GM19468 (cell line): ENCODE measurements around the gene MFSD12.

ENCODE experiments used
- ATAC-seq: cut with Tn5 transposase; IDR thresholded peaks from one replicate; pipeline ENCODE4 v1.9.1; 2021; ENCODE audit warnings: mild to moderate bottlenecking, moderate library complexity, moderate number of reproducible peaks; ENCODE audit not compliant: unreplicated experiment; ENCODE audit errors: extremely low read depth

Gene MFSD12

GRCh38 chr19:3557461-3558248, at the start of gene MFSD12:
TSS of gene MFSD12 (minus strand) at chr19:3557586. CDS start at chr19:3557403, 183 bp downstream.
- ATAC-seq = peak; percentile 52

- no peak for ATAC-seq
These were observed 49.4 kb upstream of the MFSD12 start, which contains the start of gene TBXA2R for GRCh38 chr19:3606690-3607289. TSS of gene TBXA2R (minus strand) at chr19:3606875. CDS start at chr19:3600634, 6,241 bp downstream.

- no peak for ATAC-seq
These were observed 48.8 kb upstream of the MFSD12 start for GRCh38 chr19:3606174-3606689.

- no peak for ATAC-seq
These were observed 48.4 kb upstream of the MFSD12 start for GRCh38 chr19:3605770-3606169.

- no peak for ATAC-seq
These were observed 48.0 kb upstream of the MFSD12 start for GRCh38 chr19:3605361-3605760.

DNA sequence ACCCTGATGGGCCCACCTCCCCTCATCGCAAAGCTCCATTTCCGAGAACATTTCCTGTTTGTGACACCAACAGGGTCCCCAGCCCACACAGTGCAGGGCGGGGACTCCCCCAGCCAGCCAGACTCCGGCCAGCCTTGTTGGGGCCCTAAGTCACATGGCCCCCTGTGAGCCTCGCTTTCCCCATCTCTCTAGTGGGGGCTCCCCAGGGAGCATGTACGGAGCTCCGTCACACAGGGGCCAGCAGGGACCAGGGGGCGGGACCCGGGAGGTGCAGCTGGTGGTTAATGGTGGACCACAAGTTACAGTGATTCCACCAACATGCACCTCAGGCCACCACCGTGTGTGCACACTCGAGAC, 47.6 kb upstream of the MFSD12 start:
- no peak for ATAC-seq

GRCh38 chr19:3604227-3604986, 47.0 kb upstream of the MFSD12 start:
- no peak for ATAC-seq

- ATAC-seq = no peak
These were observed 45.9 kb upstream of the MFSD12 start for GRCh38 chr19:3603121-3603811.

GRCh38 chr19:3601021-3601420, 43.6 kb upstream of the MFSD12 start:
- no peak for ATAC-seq

DNA sequence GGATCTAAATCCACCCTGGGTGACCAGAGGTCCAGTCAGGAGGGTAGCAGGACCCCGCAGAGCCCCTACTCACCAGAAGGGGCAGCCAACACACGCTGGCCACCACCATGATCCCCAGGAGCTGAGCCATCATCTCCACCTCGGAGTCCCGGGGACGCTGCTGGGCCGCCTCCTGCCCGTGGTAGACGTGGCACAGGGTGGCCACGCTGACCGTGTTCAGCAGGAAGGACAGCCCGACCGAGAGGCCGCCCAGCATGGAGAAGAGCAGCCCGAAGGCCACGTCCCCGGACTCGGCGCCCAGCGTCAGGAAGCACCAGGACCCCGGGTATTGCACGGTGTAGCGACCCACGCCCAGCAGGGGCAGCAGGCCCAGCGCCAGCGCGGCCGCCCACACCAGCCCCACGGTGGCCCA, 42.4 kb upstream of the MFSD12 start:
- ATAC-seq = no peak

- ATAC-seq = no peak
These were observed 38.2 kb upstream of the MFSD12 start for GRCh38 chr19:3595521-3596061.

- ATAC-seq = no peak
These were observed 35.8 kb upstream of the MFSD12 start for GRCh38 chr19:3593156-3593555.

- ATAC-seq = no peak
These were observed 34.7 kb upstream of the MFSD12 start for GRCh38 chr19:3591876-3592613.

- no peak for ATAC-seq
These were observed 33.7 kb upstream of the MFSD12 start for GRCh38 chr19:3590991-3591659.

DNA sequence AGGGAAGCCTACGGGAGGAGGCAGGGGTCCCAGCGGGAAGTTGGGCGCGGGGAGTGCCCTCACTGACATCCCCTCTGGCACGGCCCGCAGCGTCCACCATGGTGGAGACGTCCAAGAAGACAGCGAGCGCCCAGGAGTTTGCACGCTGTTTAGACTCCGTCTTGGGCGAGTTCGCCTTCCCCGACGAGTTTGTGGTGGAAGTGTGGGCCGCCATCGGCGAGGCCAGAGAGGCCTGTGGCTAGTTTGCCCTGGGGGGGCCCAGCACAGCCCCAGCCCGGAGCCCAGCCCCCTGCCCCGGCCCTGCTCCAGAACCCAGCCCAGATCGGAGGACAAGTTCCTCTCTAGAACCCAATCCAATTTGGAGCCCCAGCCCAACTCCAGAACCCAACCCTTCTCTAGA, 32.6 kb upstream of the MFSD12 start:
- ATAC-seq = no peak

GRCh38 chr19:3589439-3589838, 32.1 kb upstream of the MFSD12 start:
- ATAC-seq = no peak

- no peak for ATAC-seq
These were observed 29.4 kb upstream of the MFSD12 start for GRCh38 chr19:3586707-3587346.

DNA sequence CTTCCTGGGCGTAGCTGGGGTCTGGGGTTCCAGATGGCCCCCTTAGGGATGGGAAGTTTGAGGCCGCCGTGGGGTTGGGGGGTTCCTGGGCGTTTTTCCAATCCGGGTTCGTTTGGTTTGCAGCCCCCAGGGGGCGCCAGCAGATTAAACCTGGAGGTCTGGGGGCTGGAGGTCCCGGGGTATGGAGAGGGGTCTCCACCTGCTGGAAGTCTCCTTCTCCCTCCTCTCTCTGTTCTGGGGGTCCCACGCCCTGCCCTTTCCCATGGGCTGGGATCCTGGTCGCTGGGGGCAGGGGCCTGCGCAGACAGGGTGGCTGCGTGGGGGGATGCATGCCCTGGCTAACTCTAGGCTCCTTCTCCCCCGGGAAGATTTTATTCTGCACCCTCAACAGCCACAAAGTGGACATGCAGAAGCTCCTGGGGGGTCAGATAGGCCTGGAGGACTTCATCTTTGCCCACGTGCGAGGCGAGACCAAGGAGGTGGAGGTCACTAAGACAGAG, 28.8 kb upstream of the MFSD12 start:
- ATAC-seq = no peak
